Muscle of arm (tissue), 12 donors: ENCODE measurements around the gene INTS13. TPM values are rescaled to one million over a fixed set of nuclear protein-coding genes. Genes with fewer than 3 reads are reported as not detected.
A peak's percentile ranks its signal among the peaks of the same experiment; 100 is the strongest.
"Not testable (repeated sequence)": the region's sequence is repeated elsewhere in the genome, so short reads cannot be mapped to it uniquely, and the experiment has no call there.

ENCODE experiments used
- DNase-seq: peaks from one replicate; pipeline ENCODE4 v3.0.0-alpha.2; 2013
- polyA plus RNA-seq, 12 donors: library from polyadenylated mRNA; unstranded; fragments of 120-200 nt; gene quantifications; one replicate each; pipeline ENCODE4 v1.2.1, GENCODE V29; 2013; ENCODE audit not compliant: insufficient read length in 12 of 12

The INTS13 gene
- polyA plus RNA-seq, 12 donors = 25.9 to 44.0 (median 29.3) TPM; not detected in 1

DNA sequence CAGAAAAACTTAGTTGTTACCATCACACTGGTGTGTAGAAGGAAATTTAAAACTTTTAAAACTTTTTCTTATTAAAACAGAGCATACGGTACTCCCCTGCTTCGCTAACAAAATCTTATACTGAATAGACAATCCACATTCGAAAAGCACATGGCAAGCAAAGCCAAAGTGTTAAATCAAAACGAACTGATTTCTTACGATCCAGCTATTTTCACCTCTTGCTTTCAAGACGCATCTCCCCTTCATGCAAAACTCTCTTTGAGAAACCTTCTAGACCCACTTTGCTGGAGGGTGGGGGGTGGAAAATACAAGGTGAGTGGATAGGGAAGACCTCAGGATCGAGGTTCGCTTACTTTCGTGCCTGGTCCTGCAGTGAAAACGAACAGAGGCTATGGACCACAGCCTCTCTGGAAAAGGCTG lies 328 bp downstream of the INTS13 start:
- DNase-seq = no peak

DNA sequence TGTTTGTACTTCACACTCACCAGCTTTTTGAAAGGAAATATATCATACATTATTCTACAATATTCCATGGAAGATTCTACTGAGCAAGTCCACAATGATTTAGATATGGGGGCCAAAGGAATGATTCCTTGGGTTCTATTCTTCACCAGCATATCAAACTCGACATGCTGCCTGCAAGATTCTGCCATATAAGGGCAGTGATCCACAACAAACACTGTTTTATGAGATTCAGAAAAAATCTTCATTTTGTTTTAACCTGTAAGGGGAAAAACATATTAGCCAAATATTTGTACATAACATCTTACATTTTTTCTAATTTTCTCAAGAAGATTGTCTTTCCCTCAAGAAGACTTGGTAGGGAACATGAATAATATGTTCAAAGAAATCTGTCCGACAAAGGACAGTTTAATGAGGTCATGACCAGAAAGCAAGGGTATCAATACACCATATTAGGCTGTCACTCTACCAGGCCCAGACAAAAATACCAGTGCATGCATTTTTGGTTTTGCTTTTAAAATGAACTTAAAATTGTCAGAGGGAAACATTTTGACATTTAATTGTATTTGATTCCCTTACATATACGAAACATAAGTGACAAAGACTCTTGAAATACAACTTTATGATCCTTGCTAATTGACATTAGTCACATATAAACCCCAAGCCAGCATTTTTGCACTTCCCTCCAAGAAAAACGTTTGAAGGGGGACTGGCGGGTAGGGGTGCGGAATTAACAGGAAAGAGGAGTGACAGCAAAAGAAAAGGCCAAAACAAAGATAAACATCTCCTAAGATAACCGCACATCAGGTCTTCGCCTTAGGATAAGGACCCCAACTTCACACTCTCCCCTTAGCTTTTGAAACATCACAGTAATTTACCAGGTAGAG lies 980 bp downstream of the INTS13 start:
- no peak for DNase-seq

DNA sequence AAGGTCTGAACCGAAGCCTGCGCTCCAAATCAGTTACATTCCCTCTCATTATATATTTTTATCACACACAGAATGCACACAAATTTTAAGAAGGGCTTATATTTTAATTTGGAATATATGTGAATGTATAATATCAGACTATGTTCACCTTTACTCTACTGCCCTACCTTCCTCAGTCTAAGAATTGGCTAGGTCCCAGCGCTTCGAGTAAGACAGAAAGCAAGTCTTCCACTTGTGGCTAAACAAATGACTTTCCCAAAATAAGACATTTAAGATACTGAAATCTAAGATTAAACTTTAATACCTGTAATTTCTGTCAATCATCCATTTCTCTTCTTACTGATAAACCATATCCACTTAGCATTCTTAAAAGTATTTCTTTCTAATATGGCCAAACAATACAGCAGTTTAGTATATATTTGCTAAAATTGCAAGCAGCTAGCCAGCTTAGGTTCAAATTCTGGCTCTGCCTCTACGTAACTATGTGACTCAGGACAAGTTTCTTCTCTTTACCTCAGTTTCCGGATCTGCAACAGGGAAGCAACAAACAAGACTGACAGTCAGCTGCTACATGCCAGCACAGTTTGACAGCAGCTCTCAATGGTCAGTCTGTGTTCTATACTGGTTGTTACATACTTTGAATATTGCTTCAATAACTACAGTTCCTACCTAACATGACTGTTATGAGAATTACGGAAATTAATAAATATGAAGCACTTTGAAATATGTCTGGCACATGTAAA lies 2.0 kb downstream of the INTS13 start:
- no peak for DNase-seq

DNA sequence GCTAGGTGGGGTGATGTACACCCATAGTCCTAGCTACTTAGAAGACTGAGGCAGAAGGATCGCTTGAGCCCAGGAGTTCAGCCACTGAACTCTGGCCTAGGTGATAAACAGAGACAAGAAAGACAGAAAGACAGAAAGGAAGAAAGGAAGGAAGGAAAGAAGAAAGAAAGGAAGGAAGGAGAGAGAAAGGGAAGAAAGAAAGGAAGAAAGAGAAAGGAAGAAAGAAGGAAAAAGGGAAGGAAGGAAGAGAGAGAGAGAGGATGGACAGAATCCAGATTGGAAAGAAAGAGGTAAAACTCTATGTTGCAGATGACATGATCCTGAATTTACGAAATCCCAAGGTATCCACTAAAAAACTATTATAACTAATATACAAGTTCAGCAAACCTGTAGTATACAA lies 8.2 kb downstream of the INTS13 start:
- no peak for DNase-seq

DNA sequence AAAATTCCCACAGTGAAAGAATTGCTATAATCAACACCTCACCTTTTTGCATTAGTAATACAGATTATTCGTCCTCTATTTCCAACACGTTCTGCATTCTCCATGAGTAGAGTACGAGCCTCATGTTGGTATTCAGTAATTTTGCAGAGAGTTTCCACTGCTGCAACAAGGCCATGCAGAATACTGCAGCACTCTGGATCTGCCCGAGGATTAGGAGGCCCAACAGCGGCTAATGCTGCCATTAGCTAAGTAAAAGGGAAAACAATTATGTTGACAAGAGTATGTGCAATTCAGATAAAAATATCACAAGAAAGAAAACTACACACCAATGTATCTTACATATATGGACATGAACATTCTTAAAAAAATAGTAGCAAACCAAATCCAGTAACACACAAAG lies 9.1 kb downstream of the INTS13 start:
- no peak for DNase-seq

DNA sequence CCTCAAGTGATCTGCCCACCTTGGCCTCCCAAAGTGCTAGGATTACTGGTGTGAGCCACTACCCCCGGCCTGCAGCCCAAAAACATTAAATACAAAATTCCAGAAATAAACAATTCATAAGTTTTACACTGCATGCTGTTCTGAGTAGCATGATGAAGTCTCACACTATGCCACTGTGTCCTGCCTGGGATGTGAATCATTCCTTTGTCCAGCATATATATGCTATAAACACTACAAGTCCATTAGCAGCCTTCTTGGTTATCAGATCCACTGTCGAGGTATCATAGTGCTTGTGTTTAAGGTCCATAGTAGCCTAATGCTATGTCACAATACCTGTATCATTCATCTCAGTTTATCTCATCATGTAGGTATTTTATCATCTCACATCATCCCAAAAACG lies 15.9 kb downstream of the INTS13 start:
- DNase-seq = no peak

- DNase-seq = no peak
Observed at GRCh38 chr12:26919216-26919555, 18.6 kb downstream of the INTS13 start.

GRCh38 chr12:26918321-26919215 lies 19.2 kb downstream of the INTS13 start:
- DNase-seq = no peak

DNA sequence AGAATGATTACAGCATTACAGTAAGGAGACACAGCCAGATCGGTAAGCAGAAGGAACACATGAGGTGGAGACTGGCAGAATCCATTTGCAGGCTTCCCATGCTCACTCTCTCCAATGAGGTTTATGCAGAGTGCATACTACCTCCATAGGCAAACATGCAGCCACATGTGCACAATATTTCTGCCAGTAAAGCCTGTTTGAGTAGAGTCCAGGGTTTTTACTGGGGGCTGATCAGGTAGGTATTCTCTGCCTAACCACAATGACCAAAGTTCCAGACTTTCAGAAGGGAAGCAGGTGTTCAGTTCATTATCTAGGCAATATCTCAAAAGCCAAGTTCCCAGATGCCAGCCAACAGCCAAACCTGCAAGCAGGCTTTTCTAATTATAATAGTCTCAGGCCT lies 31.1 kb downstream of the INTS13 start:
- DNase-seq = no peak

DNA sequence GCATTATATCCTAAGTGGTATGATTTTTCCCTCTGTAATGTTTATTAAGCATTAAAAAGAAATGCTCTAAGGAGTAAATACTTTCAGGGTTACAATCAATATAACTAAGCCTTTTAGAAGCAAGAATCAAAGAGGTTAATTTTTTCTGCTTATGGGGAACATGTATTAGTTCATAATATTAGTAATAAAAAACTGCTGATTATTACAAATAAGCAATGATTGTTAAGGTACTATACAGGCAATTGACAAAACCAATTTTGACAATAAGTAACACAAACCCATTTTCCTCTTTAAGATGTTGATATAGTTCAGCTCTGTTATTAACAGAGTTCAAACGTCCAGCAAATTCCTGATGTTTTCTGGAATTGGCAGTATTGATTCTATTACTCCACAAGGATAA lies 31.8 kb downstream of the INTS13 start:
- no peak for DNase-seq

GRCh38 chr12:26903396-26903795 lies 34.4 kb downstream of the INTS13 start:
- DNase-seq = not testable (repeated sequence)

DNA sequence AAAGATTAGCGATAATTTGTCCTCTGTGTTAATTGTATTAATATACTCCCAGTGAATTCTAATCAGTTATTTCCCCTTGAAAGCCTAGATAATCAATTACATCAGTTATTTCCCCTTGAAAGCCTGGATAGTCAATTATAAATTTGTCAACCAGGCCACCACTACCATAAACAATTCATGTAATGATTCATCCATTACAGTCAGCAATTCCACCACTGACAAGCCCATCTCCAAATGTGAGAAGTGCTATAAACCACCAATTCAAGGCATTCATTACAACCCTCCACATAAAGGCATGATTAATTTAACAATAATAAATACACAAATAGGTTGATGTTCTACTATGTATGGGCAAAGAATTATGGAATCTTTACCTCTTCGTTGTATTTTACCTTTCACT lies 40.9 kb downstream of the INTS13 start:
- DNase-seq = no peak

GRCh38 chr12:26895672-26896071 lies 42.1 kb downstream of the INTS13 start:
- no peak for DNase-seq

DNA sequence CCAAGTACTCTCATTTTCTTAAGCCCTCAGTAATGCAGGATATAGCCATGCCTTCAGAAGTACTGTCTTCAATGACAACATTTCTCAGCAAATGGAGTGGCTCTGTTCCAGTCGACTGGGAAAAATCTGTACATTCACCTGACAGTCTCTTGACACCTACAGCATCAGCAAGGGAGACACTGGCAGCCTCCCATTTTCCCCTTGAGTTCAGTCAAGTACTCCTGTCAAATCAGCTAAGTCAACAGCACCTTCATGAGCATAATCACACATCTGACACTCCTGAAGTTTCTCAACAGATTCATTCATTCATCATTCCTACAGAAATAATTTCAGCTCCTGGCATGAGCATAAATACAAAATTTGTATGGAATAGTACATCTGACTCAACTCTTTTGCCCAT lies 46.1 kb downstream of the INTS13 start:
- DNase-seq = no peak

- no peak for DNase-seq
Observed at GRCh38 chr12:26890784-26891183, 47.0 kb downstream of the INTS13 start.

GRCh38 chr12:26884765-26885576 lies 52.8 kb downstream of the INTS13 start:
- DNase-seq = peak; percentile 85

DNA sequence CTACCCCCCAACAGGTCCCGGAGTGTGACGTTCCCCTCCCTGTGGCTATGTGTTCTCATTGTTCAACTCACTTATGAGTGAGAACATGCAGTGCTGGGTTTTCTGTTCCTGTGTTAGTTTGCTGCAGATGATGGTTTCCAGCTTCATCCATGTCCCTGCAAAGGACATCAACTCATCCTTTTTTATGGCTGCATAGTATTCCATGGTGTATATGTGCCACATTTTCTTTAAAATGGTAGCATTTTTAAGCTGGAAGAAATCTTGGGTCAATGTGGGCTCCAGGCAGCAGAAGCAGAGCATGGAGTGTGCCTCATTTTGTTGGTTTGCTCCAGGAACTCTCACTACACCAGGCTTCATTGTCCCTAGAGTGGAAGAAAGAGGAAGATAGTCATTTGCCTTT lies 57.2 kb downstream of the INTS13 start:
- DNase-seq = no peak

- peak; percentile 72 for DNase-seq
Observed at GRCh38 chr12:26878661-26879119, 59.1 kb downstream of the INTS13 start.

DNA sequence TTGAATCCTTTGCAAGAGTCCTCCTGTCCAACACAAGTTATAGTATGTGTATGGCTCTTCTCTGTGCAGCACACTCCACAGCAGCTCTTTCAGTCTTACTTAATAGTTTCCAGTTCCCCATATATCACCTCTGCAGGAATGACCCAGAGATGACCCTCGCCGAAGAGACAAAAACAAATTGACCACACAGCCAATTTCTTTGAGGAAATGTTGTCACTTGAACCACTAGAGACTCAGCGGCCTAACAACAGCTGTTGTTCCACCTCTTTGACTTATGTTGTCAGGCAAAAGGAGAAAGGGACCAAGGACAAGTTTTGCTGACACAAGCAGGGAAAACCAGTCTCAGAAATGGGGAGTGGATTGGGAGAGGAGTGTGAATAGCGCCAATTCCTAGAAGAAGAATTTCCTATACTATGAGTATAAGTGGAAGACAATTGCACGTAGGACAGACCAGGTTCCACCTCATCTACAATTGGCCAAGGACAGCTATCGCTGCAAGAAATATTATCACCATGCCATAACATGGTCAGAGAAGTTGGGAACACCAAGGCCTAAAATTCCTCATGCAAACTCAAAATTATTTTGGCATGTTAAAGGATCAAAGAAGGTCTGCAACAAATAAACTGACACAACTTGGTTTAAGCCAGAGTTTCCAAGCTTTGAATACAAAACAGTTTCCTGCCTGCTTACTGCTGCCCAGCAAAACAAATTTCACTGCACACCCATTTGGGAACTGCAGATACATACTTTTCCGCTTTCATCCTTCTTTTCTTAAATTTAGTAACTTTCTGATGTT lies 63.1 kb downstream of the INTS13 start:
- peak; percentile 35 for DNase-seq

DNA sequence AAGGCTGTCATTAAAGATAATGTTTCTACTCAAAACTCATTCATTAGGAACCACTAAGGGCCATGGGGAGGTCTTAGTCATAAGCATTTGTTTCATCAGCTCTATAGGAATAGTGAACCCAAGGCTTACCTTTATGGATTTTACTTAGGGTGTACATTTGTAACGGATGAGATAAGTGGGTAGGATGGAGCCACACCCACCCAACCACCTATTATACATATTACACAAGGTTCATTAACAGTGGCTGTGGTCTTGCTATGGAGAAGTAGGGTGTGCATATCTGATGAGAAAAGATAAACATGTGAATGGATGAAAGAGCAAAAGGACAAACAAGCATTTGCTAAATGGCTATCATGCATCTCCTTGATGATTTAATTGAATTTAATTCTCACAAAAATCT lies 65.2 kb downstream of the INTS13 start:
- DNase-seq = no peak
